ENCODE measurements around the gene EIF3F. TPM values are rescaled to one million over a fixed set of nuclear protein-coding genes. Genes with fewer than 3 reads are reported as not detected.

EIF3F gene
- total RNA-seq, 1 donor from 2014 or later = 306 TPM

DNA sequence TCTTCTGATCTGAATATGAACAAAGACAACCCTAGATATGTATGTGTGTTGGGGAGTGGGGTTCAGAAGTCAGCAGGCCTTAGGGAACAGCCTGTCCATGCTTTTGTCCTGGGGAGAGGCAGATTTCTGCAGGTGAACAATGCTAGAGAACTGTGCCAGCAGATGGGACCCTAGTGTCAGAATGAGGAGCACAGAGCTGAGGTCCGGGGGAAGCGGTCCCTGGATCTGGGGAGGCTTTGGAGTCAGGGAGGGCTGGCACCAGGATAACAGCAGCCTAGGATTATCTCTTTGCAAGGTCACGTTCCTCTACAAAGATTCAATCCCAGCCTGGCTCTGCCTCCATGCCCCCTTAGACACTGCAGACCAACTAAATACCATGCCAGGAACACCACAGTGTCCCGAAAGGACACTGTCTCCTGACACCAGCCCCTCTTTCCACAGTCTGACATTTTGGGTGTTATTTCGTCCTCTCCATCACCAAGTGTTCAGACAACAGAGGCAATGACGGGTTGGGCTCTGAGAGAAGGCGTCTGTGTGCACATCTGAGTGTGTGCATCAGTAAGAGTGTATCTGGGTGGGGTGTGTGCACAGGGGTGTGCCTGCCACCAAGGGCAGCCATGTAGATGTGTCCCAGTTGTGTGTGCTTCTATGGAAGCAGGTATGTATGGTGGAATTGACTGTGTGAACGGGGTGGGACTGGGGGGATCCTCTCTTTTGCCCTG is 43.5 kb downstream of the EIF3F start:
- TF ChIP-seq, protein P1, sequence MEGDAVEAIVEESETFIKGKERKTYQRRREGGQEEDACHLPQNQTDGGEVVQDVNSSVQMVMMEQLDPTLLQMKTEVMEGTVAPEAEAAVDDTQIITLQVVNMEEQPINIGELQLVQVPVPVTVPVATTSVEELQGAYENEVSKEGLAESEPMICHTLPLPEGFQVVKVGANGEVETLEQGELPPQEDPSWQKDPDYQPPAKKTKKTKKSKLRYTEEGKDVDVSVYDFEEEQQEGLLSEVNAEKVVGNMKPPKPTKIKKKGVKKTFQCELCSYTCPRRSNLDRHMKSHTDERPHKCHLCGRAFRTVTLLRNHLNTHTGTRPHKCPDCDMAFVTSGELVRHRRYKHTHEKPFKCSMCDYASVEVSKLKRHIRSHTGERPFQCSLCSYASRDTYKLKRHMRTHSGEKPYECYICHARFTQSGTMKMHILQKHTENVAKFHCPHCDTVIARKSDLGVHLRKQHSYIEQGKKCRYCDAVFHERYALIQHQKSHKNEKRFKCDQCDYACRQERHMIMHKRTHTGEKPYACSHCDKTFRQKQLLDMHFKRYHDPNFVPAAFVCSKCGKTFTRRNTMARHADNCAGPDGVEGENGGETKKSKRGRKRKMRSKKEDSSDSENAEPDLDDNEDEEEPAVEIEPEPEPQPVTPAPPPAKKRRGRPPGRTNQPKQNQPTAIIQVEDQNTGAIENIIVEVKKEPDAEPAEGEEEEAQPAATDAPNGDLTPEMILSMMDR (conservative IDR thresholded peaks at IDR 0.05; ENCODE audit: low read depth, low read length) = no peak
- DNase-seq (ENCODE audit: low read depth) = no peak

DNA sequence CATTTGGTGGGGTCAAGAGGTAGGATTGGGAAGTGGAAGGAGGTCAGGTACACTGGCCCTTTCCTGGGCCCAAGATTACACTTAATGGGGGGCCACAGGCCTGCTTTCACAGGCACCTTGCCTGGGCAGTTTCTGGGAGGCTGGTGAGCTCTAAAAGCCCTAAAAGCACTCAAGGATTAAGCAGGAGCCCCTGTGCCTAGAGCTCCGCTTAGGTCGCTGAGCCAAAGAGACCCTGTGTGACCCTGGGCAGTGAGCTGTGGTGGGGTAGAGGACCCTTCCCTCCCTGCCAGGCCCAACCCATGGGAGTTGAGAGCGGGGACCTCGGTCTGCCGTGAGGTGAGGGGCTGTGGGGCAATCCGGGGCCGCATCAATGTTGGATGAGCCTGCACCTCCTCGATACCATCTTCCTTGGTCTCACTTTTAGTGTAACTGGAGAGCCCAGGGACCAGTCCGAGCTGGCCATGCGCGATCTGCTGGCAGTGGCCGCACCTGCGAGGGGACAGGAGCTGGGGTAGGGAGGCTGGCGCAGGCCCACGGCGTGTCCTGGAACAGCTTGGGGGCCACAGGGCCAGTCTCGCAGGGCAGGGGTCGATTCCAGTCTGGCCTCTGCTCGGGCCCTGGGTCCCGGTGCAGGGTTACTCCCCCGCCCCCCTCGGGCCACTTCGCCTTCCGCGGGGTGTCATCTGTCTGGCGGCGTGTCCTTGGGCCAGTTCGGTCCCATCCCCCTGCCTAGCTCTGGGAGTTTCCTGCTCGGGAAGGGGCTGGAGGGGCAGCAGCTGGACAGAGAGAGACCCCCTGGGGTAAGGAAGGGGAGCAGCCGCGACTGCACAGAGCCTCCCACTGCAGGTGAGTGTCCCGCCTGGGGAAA is 44.3 kb downstream of the EIF3F start:
- H3K4me3 ChIP-seq (ENCODE audit: low read depth, low read length) = no peak overlapping the region
- TF ChIP-seq, protein P1 (conservative IDR thresholded peaks at IDR 0.05; ENCODE audit: low read depth, low read length) = no peak
- DNase-seq (ENCODE audit: low read depth) = no peak

More for the DNA sequence above, 43.5 kb downstream of the EIF3F start:
- no peak overlapping the region for H3K4me3 ChIP-seq (ENCODE audit: low read depth, low read length)

DNA sequence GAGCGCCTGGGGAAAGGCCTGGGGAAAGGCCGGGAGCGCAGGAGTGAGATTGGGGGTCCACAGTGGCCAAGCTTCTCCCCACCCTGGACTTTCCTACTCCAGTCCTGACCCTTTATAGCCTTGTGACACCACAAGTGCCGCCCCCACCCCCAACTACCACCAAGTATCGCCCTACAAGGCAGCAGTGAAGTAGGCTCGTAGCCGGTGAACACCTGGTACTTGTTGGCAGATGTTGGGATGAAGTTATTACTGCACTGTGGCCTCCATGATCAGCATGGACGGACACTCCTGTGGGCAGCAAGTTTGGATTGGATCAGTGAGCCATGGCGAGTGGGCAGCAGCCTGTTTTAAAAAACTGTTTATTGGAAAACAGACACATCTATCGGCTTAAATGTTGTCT is 45.0 kb downstream of the EIF3F start:
- DNase-seq (ENCODE audit: low read depth) = no peak
- no peak overlapping the region for H3K4me3 ChIP-seq (ENCODE audit: low read depth, low read length)
- TF ChIP-seq, protein P1 (conservative IDR thresholded peaks at IDR 0.05; ENCODE audit: low read depth, low read length) = no peak

DNA sequence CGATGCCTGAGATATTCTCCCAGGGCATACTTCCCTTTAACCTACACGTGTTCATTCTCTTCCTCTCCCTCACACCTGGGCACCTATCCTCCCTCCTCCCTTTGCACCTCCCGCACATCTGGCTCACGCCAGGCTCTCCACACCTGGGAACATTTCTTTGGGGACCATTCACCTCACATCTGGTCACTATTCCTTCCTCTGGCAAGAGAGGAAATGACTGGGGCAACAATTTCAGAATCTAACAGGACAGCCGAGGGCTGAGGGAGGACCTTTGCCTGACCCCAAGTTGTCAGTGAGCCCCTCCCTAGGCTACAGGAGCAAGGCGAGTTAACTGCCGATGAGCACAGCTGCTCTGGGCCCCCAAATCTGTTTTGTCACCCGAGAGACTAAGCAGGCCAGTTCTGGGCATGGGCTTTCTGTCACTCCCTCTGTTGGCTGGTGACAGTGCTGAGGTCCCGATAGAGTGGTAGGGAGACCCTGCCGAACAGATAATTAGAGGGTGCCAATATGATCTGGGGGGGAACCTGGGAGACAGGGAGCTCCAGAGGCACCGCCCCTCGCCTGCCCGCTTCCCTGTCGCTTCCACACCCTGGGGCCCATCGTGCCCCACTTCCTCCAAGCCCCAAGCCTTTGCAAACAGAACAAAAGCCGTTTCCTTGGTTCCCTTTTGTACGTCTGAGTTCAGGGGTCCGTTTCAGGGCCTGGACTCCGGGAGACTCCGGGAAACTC is 45.6 kb downstream of the EIF3F start:
- H3K4me3 ChIP-seq (ENCODE audit: low read depth, low read length) = no peak overlapping the region
- DNase-seq (ENCODE audit: low read depth) = no peak
- TF ChIP-seq, protein P1 (conservative IDR thresholded peaks at IDR 0.05; ENCODE audit: low read depth, low read length) = no peak

DNA sequence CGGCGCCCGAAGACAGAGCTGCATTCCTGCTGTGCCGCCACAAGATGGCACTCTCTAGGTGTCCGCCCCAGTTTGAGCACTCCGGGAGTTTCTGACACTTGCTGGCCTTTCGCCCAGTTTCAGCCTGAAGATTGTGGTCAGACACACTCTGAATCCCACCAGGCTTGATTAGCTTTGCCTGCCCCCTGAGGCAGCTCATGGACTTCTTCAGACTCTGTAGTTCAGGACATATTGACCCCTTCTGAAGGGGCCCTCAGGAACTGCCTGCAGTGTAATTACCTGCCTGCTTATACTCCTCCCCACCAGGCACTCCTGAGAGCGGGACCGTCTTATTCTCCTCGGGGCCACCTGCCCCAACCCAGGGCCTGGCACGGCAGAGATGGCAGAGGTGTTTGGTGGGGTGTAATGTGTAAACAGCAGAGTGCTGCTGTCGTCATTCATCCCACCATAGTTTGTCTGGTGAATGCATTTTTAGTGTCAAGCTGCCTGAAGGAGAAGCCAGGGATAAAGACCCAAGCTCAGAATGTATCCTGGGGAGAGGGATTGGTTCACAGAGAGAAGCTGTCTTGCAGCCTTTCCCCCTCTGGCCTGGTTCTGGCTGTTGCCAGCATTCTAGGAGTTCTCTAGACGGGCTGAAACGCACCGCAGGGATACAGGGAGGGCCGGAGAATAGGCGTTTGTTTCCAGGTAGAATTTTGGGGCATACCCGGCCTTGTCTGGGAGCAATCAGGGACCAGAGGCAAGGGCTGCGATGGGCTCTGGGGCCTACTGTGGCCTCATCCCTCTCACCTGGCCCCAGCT is 46.4 kb downstream of the EIF3F start:
- H3K4me3 ChIP-seq (ENCODE audit: low read depth, low read length) = no peak overlapping the region
- DNase-seq (ENCODE audit: low read depth) = no peak
- TF ChIP-seq, protein P1 (conservative IDR thresholded peaks at IDR 0.05; ENCODE audit: low read depth, low read length) = peak; percentile 88

DNA sequence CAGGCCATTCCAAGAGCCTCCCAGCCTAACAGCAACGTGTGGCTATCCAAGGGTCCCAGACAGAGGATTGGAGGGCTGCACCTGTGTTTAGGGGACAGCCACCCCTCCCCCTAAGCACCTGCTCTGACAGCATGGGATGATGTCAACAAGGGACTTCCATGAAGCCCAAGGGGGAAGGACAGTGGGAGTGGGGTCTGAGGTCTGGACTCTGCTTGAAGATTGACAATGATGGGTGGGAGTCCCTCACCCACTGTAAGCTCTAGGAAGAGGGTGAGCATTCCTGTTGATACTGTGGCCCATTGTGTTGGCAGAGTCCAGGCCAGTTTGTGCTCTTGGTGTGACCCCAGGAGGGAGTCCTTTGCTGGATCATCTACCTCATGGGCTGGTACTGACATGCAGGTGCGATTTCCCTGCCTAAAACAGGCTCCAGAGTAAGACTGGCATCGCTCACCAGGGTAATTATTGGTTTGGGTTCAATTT is 47.0 kb downstream of the EIF3F start:
- H3K4me3 ChIP-seq (ENCODE audit: low read depth, low read length) = no peak overlapping the region
- no peak for DNase-seq (ENCODE audit: low read depth)
- TF ChIP-seq, protein P1 (conservative IDR thresholded peaks at IDR 0.05; ENCODE audit: low read depth, low read length) = no peak

All from epithelial cell of proximal tubule (primary cell).